Stimulated activated CD8-positive, alpha-beta memory T cell treated with anti-CD3 and anti-CD28 coated beads, Interleukin-4, amount 100 ng/mL, for 48 hours (primary cell): ENCODE measurements around the gene TAF11L6.
"Not testable (repeated sequence)": the region's sequence is repeated elsewhere in the genome, so short reads cannot be mapped to it uniquely, and the experiment has no call there.

Source experiments
- DNase-seq: peaks from one replicate; pipeline ENCODE4 v3.0.0-alpha.2; 2020

TAF11L6 gene

GRCh38 chr5:17528369-17528768, at the start of gene TAF11L6:
TSS of gene TAF11L6 (plus strand) at chr5:17528669.
- DNase-seq = not testable (repeated sequence)

- no peak for DNase-seq
Observed at GRCh38 chr5:17481378-17481777, 47.1 kb upstream of the TAF11L6 start.

GRCh38 chr5:17482790-17483189, 45.7 kb upstream of the TAF11L6 start:
- DNase-seq = no peak

GRCh38 chr5:17486464-17487173, 41.9 kb upstream of the TAF11L6 start:
- not testable (repeated sequence) for DNase-seq

- no peak for DNase-seq
Observed at GRCh38 chr5:17487174-17487512, 41.3 kb upstream of the TAF11L6 start.

- DNase-seq = not testable (repeated sequence)
Observed at GRCh38 chr5:17491257-17491656, 37.2 kb upstream of the TAF11L6 start.

- DNase-seq = no peak
Observed at GRCh38 chr5:17492770-17493169, 35.7 kb upstream of the TAF11L6 start.

- DNase-seq = no peak
Observed at GRCh38 chr5:17497446-17497845, 31.0 kb upstream of the TAF11L6 start.

- DNase-seq = not testable (repeated sequence)
Observed at GRCh38 chr5:17497931-17498330, 30.5 kb upstream of the TAF11L6 start, which contains the start of gene TAF11L2. TSS of gene TAF11L2 (plus strand) at chr5:17498231.

GRCh38 chr5:17511775-17512325, 16.6 kb upstream of the TAF11L6 start:
- DNase-seq = no peak

GRCh38 chr5:17517526-17517925, 10.9 kb upstream of the TAF11L6 start:
- peak; percentile 24 for DNase-seq

- not testable (repeated sequence) for DNase-seq
Observed at GRCh38 chr5:17518067-17518466, 10.4 kb upstream of the TAF11L6 start, which contains the start of gene TAF11L3. TSS of gene TAF11L3 (plus strand) at chr5:17518367.

GRCh38 chr5:17519508-17519907, 9.0 kb upstream of the TAF11L6 start:
- not testable (repeated sequence) for DNase-seq

- not testable (repeated sequence) for DNase-seq
Observed at GRCh38 chr5:17521501-17521900, 7.0 kb upstream of the TAF11L6 start, which contains the start of gene TAF11L4. TSS of gene TAF11L4 (plus strand) at chr5:17521801.

GRCh38 chr5:17524935-17525334, 3.5 kb upstream of the TAF11L6 start, which contains the start of gene TAF11L5:
TSS of gene TAF11L5 (plus strand) at chr5:17525235.
- not testable (repeated sequence) for DNase-seq

GRCh38 chr5:17526504-17526903, 2.0 kb upstream of the TAF11L6 start:
- DNase-seq = peak; percentile 25
